Naive B cell (primary cell): Measurements from ENCODE around the gene NAP1L5. TPM values are rescaled to one million over a fixed set of nuclear protein-coding genes. Genes with fewer than 3 reads are reported as not detected.

Source experiments
- ATAC-seq, 2 donors: fragments of 150-1000 bp; cut with Tn5 transposase; 2 replicates each; pipeline ENCODE4 v1.10.0; 2021; ENCODE audit warnings: low read depth in 2 of 2, mild to moderate bottlenecking in 2 of 2, moderate library complexity in 2 of 2
- DNase-seq: peaks from one replicate; pipeline ENCODE4 v3.0.0; 2022
- H3K27ac Mint-ChIP-seq, 6 donors: one replicate each; pipeline ENCODE4 v1.8.0; 2020 to 2022; ENCODE audit warnings: mild to moderate bottlenecking in 6 of 6, mixed read lengths in 6 of 6, moderate library complexity in 5 of 6, inconsistent platforms in 2 of 6
- H3K27me3 Mint-ChIP-seq, 3 donors: one replicate each; pipeline ENCODE4 v1.8.0; 2021 to 2022; ENCODE audit warnings: mixed read lengths in 3 of 3, mild to moderate bottlenecking in 1 of 3
- H3K36me3 Mint-ChIP-seq, 2 donors: one replicate each; pipeline ENCODE4 v1.8.0; 2020 to 2022; ENCODE audit warnings: mixed read lengths in 2 of 2, inconsistent platforms in 1 of 2, mild to moderate bottlenecking in 1 of 2
- H3K4me1 Mint-ChIP-seq, 3 donors: one replicate each; pipeline ENCODE4 v1.8.0; 2020 to 2022; ENCODE audit warnings: mixed read lengths in 3 of 3, inconsistent platforms in 1 of 3, mild to moderate bottlenecking in 1 of 3, moderate library complexity in 1 of 3
- H3K4me3 Mint-ChIP-seq, 8 donors: one replicate each; pipeline ENCODE4 v1.8.0; 2020 to 2022; ENCODE audit warnings: mild to moderate bottlenecking in 8 of 8, mixed read lengths in 8 of 8, moderate library complexity in 8 of 8, inconsistent platforms in 2 of 8
- H3K9me3 Mint-ChIP-seq, 7 donors: one replicate each; pipeline ENCODE4 v1.8.0; 2020 to 2022; ENCODE audit warnings: mixed read lengths in 7 of 7, mild to moderate bottlenecking in 5 of 7, inconsistent platforms in 2 of 7, moderate library complexity in 1 of 7
- polyA plus RNA-seq, 6 donors: library from polyadenylated mRNA; unstranded; fragments of 300-500 nt; fragmentation: Illumina TruSeq; gene quantifications; one replicate each; pipeline ENCODE4 v1.2.3, GENCODE V29; 2021; ENCODE audit warnings: low read depth in 6 of 6

Gene NAP1L5
- polyA plus RNA-seq, 6 donors from 2014 or later: 0.58 to 1.8 (median 1.2) TPM; not detected in 1

GRCh38 chr4:88732714-88733368, 35.2 kb upstream of the NAP1L5 start:
- no peaks in the 10 kb centered on the region for H3K36me3 Mint-ChIP-seq
- H3K27me3 Mint-ChIP-seq: no peaks in the 10 kb centered on the region
- no peak overlapping the region for H3K4me3 Mint-ChIP-seq
- no peaks in the 10 kb centered on the region for H3K9me3 Mint-ChIP-seq
- H3K4me1 Mint-ChIP-seq: peaks cover 8 to 15% (median 9%) of the 10 kb centered on the region in 3 donors
- no peak overlapping the region for H3K27ac Mint-ChIP-seq
- no peak for DNase-seq
- no peak for ATAC-seq

- Mint-ChIP-seq H3K4me1 (peaks cover 0 to under 1% (median 0%) of the 10 kb centered on the region in 3 donors), H3K27me3 (no peaks in the 10 kb centered on the region), H3K4me3 (no peak overlapping the region), H3K36me3 (peaks cover 0 to 6% of the 10 kb centered on the region in 2 donors), H3K9me3 (no peaks in the 10 kb centered on the region), H3K27ac (peak overlapping the region in 1 of 6 donors; percentile 45)
- ATAC-seq (no peak), DNase-seq (no peak)
Measured at GRCh38 chr4:88731381-88731780, 33.8 kb upstream of the NAP1L5 start.

- Mint-ChIP-seq H3K27ac (peak overlapping the region in 2 of 6 donors; percentile 26 to 45), H3K36me3 (peaks cover 0 to 6% of the 10 kb centered on the region in 2 donors), H3K9me3 (no peaks in the 10 kb centered on the region), H3K4me1 (no peaks in the 10 kb centered on the region), H3K27me3 (no peaks in the 10 kb centered on the region), H3K4me3 (peak overlapping the region in 1 of 8 donors; percentile 21)
- ATAC-seq: no peak
- no peak for DNase-seq
Measured at GRCh38 chr4:88730811-88731210, 33.2 kb upstream of the NAP1L5 start.

- ATAC-seq (no peak), DNase-seq (no peak)
- peaks cover 0 to 6% of the 10 kb centered on the region in 2 donors for H3K36me3 Mint-ChIP-seq
- no peak overlapping the region for H3K4me3 Mint-ChIP-seq
- H3K27me3 Mint-ChIP-seq: no peaks in the 10 kb centered on the region
- H3K4me1 Mint-ChIP-seq: no peaks in the 10 kb centered on the region
- no peak overlapping the region for H3K27ac Mint-ChIP-seq
- no peaks in the 10 kb centered on the region for H3K9me3 Mint-ChIP-seq
Measured at GRCh38 chr4:88729146-88729760, 31.6 kb upstream of the NAP1L5 start.

- no peaks in the 10 kb centered on the region for H3K4me1 Mint-ChIP-seq
- no peaks in the 10 kb centered on the region for H3K27me3 Mint-ChIP-seq
- DNase-seq (no peak), ATAC-seq (no peak)
- H3K9me3 Mint-ChIP-seq: no peaks in the 10 kb centered on the region
- H3K36me3 Mint-ChIP-seq: peaks cover 0 to 6% of the 10 kb centered on the region in 2 donors
- H3K27ac Mint-ChIP-seq: no peak overlapping the region
- H3K4me3 Mint-ChIP-seq: no peak overlapping the region
Measured at GRCh38 chr4:88728146-88728545, 30.5 kb upstream of the NAP1L5 start.

- Mint-ChIP-seq H3K4me3 (no peak overlapping the region), H3K27ac (no peak overlapping the region), H3K9me3 (no peaks in the 10 kb centered on the region), H3K4me1 (no peaks in the 10 kb centered on the region), H3K27me3 (no peaks in the 10 kb centered on the region), H3K36me3 (peaks cover 0 to 11% of the 10 kb centered on the region in 2 donors)
- DNase-seq: no peak
- no peak for ATAC-seq
Measured at GRCh38 chr4:88725986-88726385, 28.4 kb upstream of the NAP1L5 start.

GRCh38 chr4:88725143-88725542, 27.5 kb upstream of the NAP1L5 start:
- no peaks in the 10 kb centered on the region for H3K4me1 Mint-ChIP-seq
- H3K27ac Mint-ChIP-seq: no peak overlapping the region
- DNase-seq (no peak), ATAC-seq (no peak)
- no peak overlapping the region for H3K4me3 Mint-ChIP-seq
- no peaks in the 10 kb centered on the region for H3K27me3 Mint-ChIP-seq
- no peaks in the 10 kb centered on the region for H3K9me3 Mint-ChIP-seq
- peaks cover 4 to 15% of the 10 kb centered on the region in 2 donors for H3K36me3 Mint-ChIP-seq

- H3K36me3 Mint-ChIP-seq: peaks cover 11 to 15% of the 10 kb centered on the region in 2 donors
- no peak overlapping the region for H3K27ac Mint-ChIP-seq
- no peaks in the 10 kb centered on the region for H3K4me1 Mint-ChIP-seq
- no peak overlapping the region for H3K4me3 Mint-ChIP-seq
- no peaks in the 10 kb centered on the region for H3K27me3 Mint-ChIP-seq
- DNase-seq (no peak), ATAC-seq (no peak)
- no peaks in the 10 kb centered on the region for H3K9me3 Mint-ChIP-seq
Measured at GRCh38 chr4:88724406-88724805, 26.8 kb upstream of the NAP1L5 start.

GRCh38 chr4:88722828-88723227, 25.2 kb upstream of the NAP1L5 start:
- no peak for ATAC-seq
- H3K9me3 Mint-ChIP-seq: peaks cover 0 to 7% (median 2%) of the 10 kb centered on the region in 7 donors
- no peaks in the 10 kb centered on the region for H3K4me1 Mint-ChIP-seq
- peaks cover 21 to 27% of the 10 kb centered on the region in 2 donors for H3K36me3 Mint-ChIP-seq
- no peak overlapping the region for H3K4me3 Mint-ChIP-seq
- no peak overlapping the region for H3K27ac Mint-ChIP-seq
- no peaks in the 10 kb centered on the region for H3K27me3 Mint-ChIP-seq
- no peak for DNase-seq

GRCh38 chr4:88722276-88722780, 24.7 kb upstream of the NAP1L5 start:
- no peak for ATAC-seq
- no peaks in the 10 kb centered on the region for H3K27me3 Mint-ChIP-seq

GRCh38 chr4:88720451-88721428, 23.1 kb upstream of the NAP1L5 start:
- H3K27ac Mint-ChIP-seq: no peak overlapping the region

More at GRCh38 chr4:88722276-88722780, 24.7 kb upstream of the NAP1L5 start:
- peaks cover 26 to 32% of the 10 kb centered on the region in 2 donors for H3K36me3 Mint-ChIP-seq
- peaks cover 3 to 12% (median 6%) of the 10 kb centered on the region in 7 donors for H3K9me3 Mint-ChIP-seq
- no peak for DNase-seq
- no peak overlapping the region for H3K27ac Mint-ChIP-seq
- no peak overlapping the region for H3K4me3 Mint-ChIP-seq
- no peaks in the 10 kb centered on the region for H3K4me1 Mint-ChIP-seq

GRCh38 chr4:88719381-88719780, 21.8 kb upstream of the NAP1L5 start:
- no peak overlapping the region for H3K4me3 Mint-ChIP-seq
- ATAC-seq (no peak), DNase-seq (no peak)
- peaks cover 49 to 61% of the 10 kb centered on the region in 2 donors for H3K36me3 Mint-ChIP-seq
- H3K9me3 Mint-ChIP-seq: peaks cover 9 to 34% (median 21%) of the 10 kb centered on the region in 7 donors
- peaks cover 3 to 9% (median 8%) of the 10 kb centered on the region in 3 donors for H3K4me1 Mint-ChIP-seq
- peak overlapping the region in 1 of 6 donors; percentile 73 for H3K27ac Mint-ChIP-seq
- H3K27me3 Mint-ChIP-seq: no peaks in the 10 kb centered on the region

More at GRCh38 chr4:88720451-88721428, 23.1 kb upstream of the NAP1L5 start:
- Mint-ChIP-seq H3K4me3 (peak overlapping the region in 1 of 8 donors; percentile 22), H3K4me1 (peaks cover 0 to 7% (median 6%) of the 10 kb centered on the region in 3 donors), H3K9me3 (peaks cover 9 to 28% (median 17%) of the 10 kb centered on the region in 7 donors), H3K36me3 (peaks cover 35 to 48% of the 10 kb centered on the region in 2 donors), H3K27me3 (no peaks in the 10 kb centered on the region)
- DNase-seq (no peak), ATAC-seq (no peak)

GRCh38 chr4:88718098-88718497, 20.5 kb upstream of the NAP1L5 start:
- Mint-ChIP-seq H3K27me3 (no peaks in the 10 kb centered on the region), H3K27ac (no peak overlapping the region), H3K9me3 (peaks cover 10 to 34% (median 21%) of the 10 kb centered on the region in 7 donors), H3K36me3 (peaks cover 61 to 72% of the 10 kb centered on the region in 2 donors), H3K4me1 (peaks cover 5 to 12% (median 11%) of the 10 kb centered on the region in 3 donors), H3K4me3 (no peak overlapping the region)
- ATAC-seq (no peak), DNase-seq (no peak)
